NCI-H2171 treated with DMSO at 0.1 percent for 48 hours (cell line): ENCODE data around the gene TTC38.

ENCODE experiments used
- DNase-seq: peaks from one replicate; lab custom pipeline; 2025; lab: John Stamatoyannopoulos, UW

The TTC38 gene

DNA sequence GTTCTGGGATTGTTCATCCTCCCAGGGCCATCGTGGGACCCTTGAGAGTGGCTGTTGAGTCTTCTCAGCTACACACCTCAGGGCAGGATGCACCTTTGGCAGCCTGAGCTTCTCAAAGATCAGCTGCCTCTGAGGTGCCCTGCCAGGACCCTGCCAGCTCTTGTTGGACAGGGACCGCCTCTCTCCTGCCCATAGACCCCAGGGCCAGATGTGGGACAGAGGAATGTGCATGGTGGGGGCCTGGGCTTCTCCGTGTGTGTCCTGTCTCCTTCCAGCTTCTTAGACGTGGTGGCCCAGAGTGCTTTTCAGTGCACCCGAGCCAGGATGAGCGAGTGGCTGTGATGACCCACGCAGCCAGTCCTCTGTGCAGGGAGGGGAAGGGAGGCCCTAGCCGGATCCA is 61.8 kb downstream of the TTC38 start:
- no peak for DNase-seq

DNA sequence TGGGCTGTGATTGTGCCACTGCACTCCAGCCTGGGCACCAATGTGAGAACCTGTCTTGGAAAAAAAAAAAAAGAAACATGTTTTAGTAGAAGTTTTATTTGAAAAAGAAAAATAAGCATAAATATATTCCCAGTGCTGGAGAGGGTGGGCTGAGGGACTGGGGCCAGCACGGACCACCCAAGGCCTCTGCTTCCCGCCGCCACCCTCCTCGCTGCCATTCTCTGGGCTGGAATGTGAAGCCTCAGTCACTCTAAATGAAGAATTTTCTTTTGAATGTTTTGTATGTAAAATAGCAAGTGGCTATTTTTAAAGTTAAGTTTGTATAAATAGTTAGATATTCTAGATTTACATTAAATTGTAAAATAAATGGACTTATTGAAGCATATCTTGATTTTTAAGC is 62.6 kb downstream of the TTC38 start:
- no peak for DNase-seq

DNA sequence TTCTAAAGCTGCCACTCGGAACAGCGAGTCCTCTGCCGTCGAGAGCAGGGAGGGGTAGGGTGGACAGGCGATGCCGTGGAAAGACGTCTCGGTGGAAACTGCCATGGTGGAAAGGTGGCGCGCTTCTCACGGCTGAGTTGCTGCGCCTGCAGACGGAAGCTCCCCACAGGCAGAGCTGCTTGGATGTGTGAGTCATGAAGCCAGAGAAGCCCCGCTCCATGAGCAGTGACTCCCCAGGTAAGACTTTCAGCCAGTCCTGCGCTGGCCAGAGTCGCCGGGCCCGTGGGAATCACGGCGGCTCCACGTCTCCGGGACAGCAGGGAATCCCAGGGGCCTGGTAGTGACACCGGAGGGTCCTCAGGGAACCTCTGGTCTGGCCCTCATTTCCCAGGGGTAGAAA is 63.7 kb downstream of the TTC38 start:
- no peak for DNase-seq

DNA sequence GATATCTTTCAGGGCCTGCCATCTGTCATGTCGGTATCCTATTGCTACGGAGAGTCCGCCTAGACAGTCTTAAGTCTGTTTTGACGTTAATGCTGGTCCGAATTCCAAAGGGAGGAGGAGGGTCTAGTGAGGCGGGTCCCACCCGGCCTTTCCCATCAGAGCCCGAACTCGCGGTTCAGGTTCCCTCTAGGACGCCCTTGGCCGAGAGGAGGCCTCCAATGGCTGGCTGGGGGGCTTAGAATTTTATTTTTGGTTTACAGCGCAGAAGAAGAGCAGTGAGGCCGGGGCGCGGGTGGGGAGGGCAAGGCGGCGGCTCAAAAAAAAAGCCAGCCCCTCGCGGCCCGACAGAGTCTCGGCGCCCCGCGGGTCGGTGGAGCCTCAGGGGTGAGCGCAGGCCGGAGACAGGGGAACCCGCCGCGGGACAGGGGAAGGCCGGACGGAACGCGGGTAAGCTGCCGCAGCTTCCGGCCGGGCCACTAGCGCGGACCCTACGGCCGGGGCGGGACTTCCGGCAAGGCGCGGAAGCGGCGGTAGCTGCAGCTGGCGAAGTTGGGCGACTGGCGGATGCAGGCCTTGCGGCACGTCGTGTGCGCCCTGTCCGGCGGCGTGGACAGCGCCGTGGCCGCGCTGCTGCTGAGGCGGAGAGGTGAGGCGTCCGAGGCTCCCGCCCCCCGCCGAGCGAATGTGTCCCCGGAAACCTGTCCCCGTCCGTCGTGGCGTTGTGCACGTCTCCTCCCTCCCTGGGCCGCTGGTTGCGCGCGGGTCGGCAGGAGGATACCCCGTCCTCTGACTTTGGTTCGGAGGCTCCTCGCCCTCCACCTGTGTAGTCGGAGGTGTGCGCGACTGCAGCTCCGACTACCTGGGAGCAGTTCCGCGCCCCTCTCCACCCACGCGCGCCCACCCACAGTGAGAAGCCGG is 67.7 kb downstream of the TTC38 start, which contains the start of gene TRMU:
Gene TRMU, plus strand, starts transcription at position 514 of the 918 bp plus-strand sequence. Its CDS starts 51 bp downstream, at position 565.
- DNase-seq: peak; percentile 82

DNA sequence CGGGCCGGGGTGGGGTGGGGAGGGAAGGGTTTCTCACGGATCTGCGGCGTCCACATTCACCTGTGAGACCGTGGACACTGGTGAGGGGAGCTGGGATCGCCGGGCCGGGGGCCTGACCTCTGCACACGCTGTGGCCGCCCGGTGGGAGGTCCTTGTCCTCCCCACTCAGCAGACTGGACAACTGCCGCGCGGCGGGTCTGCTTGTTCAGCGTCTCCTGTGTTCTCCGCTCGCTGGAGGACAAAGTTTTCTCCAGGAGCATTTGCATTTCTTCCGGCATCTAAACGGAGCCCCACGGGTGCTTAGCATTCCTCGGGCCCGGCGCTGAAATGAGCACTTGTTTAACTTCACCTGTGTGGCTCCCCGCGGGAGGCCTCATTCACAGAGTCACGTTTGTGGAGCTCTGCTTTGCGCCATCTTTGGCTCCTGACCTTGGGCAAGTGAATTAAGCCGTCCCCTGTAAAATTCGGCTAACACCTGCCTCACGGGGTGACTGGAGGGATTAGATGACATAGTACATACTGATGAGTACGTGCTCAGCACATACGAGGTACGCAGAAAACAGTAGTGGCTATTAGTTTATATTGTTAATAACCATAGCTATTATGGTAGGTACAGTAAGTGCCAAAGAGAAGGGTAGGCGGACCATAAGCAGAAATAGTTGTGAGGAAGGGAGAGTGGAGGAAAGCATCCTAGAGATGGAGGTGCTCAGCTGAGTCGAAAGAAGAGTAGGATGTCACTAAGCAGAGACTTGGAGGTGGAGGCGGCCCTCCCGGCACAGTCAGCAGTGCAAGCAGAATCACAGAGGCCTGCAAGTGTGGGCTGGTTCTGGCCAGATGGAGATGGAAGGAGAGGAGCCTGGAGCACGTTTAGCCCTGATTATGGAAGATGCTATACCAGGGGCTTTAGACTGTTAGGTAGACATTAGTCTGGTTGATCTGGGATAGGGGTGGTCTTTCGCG is 68.6 kb downstream of the TTC38 start:
- DNase-seq: no peak

DNA sequence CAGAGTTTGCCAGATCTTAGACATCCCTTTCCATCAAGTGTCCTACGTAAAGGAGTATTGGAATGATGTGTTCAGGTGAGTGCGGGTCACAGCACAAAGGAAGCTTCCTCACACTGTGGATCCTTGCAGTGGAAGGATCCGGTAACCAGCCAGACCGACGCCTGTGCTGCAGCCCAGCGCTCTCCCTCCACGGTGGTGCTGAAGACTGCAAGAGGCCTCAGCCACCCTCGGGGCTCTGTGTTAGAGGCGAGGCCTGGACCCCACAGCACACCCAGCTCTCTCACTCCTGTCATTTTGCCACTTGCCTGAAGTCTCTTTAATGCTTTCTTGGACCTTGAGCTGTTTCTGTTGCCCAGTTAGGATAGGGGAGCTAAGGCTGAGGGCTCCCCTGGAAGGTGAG is 70.1 kb downstream of the TTC38 start:
- no peak for DNase-seq

DNA sequence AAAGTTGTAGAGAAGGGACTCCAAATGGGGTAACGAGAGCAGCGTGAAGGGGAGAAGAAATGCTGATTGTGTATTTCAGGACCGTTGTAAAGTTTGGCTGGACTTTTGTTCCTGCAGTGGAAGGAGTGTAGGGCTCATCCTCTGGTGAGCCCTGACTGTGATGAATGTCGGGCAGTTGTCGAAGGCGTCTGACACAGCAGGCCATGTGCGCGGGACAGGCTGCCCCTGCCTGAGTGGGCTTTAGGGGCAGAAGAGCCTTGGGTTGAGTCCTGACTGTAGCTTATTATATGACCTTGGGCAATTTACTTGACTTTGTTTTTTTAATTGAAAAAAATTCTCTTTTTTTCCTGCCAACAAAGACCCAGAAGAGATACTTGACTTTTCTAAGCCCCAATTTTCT is 70.8 kb downstream of the TTC38 start:
- no peak for DNase-seq

DNA sequence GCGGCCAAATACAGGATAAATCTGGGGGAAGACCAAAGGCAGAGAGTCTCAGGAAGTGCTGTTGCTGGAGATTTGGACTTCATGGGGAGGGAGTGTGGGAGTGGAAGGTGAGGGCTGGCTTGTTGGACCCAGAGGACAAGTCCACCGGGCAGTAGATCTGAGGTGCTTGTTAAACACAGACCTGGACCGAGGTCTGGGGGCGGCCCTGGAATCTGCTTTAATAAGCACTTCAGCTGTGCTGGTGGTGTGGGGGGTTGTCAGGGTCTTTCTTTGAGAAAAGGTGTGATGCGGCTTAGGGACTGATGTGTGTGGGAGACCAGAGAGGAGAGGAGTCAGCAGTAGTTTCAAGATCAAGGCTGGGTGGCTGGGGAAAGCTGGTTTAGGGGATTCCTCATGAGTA is 72.1 kb downstream of the TTC38 start:
- no peak for DNase-seq

DNA sequence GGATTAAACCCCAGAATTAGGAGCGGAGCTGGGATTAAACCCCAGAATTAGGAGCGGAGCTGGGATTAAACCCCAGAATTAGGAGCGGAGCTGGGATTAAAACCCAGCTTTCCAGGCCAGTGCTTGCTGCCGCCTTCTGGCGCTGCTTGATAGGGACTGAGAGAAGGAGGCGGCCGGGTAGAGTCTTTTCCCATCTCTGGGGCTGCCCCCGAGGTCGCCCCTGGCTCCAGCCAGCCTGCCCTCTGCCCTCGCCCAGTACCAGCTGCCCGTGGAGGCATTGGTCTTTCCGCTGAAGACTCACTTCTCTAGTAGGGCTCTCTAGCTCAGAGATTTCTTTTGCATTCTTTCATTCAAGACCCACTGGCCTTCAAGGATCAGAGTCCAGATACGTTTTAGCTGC is 72.9 kb downstream of the TTC38 start:
- no peak for DNase-seq
